ENCODE results near the gene RTN3.

The RTN3 gene

GRCh38 chr11:63749624-63750023 is 68.3 kb downstream of the RTN3 start:
- no peak for TF ChIP-seq SIN3A (IDR thresholded peaks at IDR 0.05; ENCODE audit: borderline replicate concordance, insufficient read depth, low read length)
- no peak for TF ChIP-seq TAF1 (IDR thresholded peaks at IDR 0.05; ENCODE audit: borderline replicate concordance, insufficient read depth, low read length)
- no peak for TF ChIP-seq FOXP2 (optimal IDR thresholded peaks at IDR 0.05; ENCODE audit: borderline replicate concordance, extremely low read depth, extremely low read length, insufficient read depth)
- no peak for TF ChIP-seq POLR2AphosphoS5 (IDR thresholded peaks at IDR 0.05; ENCODE audit: low read depth, low read length)
- TF ChIP-seq, protein P1, sequence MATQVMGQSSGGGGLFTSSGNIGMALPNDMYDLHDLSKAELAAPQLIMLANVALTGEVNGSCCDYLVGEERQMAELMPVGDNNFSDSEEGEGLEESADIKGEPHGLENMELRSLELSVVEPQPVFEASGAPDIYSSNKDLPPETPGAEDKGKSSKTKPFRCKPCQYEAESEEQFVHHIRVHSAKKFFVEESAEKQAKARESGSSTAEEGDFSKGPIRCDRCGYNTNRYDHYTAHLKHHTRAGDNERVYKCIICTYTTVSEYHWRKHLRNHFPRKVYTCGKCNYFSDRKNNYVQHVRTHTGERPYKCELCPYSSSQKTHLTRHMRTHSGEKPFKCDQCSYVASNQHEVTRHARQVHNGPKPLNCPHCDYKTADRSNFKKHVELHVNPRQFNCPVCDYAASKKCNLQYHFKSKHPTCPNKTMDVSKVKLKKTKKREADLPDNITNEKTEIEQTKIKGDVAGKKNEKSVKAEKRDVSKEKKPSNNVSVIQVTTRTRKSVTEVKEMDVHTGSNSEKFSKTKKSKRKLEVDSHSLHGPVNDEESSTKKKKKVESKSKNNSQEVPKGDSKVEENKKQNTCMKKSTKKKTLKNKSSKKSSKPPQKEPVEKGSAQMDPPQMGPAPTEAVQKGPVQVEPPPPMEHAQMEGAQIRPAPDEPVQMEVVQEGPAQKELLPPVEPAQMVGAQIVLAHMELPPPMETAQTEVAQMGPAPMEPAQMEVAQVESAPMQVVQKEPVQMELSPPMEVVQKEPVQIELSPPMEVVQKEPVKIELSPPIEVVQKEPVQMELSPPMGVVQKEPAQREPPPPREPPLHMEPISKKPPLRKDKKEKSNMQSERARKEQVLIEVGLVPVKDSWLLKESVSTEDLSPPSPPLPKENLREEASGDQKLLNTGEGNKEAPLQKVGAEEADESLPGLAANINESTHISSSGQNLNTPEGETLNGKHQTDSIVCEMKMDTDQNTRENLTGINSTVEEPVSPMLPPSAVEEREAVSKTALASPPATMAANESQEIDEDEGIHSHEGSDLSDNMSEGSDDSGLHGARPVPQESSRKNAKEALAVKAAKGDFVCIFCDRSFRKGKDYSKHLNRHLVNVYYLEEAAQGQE (IDR thresholded peaks at IDR 0.05; ENCODE audit: insufficient read depth in 1 of 2, low read depth in 2 of 2, low read length in 2 of 2): no peak

DNA sequence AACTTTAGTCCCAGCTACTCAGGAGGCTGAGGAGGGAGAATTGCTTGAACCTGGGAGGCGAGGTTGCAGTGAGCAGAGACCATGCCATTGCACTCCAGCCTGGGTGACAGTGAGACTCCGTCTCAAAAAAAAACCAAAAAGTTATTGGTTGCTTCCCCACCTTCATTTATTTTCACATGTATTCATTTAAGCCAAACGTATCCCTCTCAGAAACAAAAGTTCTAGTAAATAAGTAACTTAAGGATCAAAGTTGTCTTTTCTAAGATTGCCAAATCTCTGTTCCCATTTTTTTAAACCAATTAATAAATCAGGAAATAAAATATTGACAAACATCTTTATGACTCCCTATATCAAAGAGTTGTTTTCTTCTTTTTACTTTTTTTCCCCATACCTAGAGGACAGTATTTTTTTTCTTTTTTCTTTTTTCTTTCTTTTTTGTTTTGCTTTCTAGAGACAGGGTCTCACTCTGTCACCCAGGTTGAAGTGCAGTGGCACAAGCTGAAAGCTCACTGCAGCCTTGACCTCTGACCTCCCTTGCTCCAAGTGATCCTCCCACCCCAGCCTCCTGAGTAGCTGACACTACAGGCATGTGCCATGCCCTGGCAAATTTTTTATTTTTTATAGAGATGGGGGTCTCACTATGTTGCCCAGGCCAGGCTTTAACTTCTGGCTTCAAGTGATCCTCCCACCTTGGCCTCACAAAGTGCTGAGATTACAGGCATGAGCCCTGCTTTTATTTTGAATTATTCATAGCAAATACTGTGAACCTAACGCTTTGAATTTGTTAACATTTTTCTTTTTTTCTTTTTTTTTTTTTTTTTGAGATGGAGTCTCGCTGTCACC is 75.8 kb downstream of the RTN3 start:
- TF ChIP-seq SIN3A (IDR thresholded peaks at IDR 0.05; ENCODE audit: borderline replicate concordance, insufficient read depth, low read length): no peak
- no peak for TF ChIP-seq POLR2AphosphoS5 (IDR thresholded peaks at IDR 0.05; ENCODE audit: low read depth, low read length)
- no peak for TF ChIP-seq FOXP2 (optimal IDR thresholded peaks at IDR 0.05; ENCODE audit: borderline replicate concordance, extremely low read depth, extremely low read length, insufficient read depth)

DNA sequence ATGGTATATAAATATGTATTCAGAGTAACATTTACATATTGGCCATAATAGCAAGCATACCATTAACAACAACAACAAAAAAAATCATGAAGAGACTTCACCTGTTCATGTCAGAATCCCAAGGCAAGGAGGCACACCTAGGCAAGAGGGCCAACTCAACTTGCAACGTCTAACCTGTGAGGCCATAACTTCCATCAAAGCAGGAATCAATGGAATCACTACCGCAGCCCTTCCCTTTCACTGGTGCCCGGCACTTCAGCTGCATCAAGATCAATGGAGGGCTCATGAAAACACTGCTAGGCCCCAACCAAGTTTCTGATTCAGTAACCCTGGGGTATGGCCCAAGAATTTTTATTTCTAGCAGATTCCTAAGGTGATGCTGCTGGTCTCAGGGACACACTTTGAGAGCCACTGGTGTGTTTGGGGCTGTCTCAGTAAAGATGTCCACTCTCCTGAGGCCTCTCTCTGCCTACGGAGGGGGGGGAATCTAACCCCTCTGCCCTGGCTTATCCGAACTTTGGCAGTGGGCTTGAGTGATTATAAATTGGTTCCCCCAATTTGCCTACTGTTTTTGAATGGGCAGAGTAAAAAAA is 79.3 kb downstream of the RTN3 start:
- TF ChIP-seq, protein P1 (IDR thresholded peaks at IDR 0.05; ENCODE audit: insufficient read depth in 1 of 2, low read depth in 2 of 2, low read length in 2 of 2): no peak
- no peak for TF ChIP-seq FOXP2 (optimal IDR thresholded peaks at IDR 0.05; ENCODE audit: borderline replicate concordance, extremely low read depth, extremely low read length, insufficient read depth)
- no peak for TF ChIP-seq SIN3A (IDR thresholded peaks at IDR 0.05; ENCODE audit: borderline replicate concordance, insufficient read depth, low read length)
- TF ChIP-seq POLR2AphosphoS5 (IDR thresholded peaks at IDR 0.05; ENCODE audit: low read depth, low read length): no peak
- TF ChIP-seq TAF1 (IDR thresholded peaks at IDR 0.05; ENCODE audit: borderline replicate concordance, insufficient read depth, low read length): no peak

GRCh38 chr11:63761188-63761587 is 79.9 kb downstream of the RTN3 start:
- no peak for TF ChIP-seq SIN3A (IDR thresholded peaks at IDR 0.05; ENCODE audit: borderline replicate concordance, insufficient read depth, low read length)
- no peak for TF ChIP-seq TAF1 (IDR thresholded peaks at IDR 0.05; ENCODE audit: borderline replicate concordance, insufficient read depth, low read length)
- TF ChIP-seq, protein P1 (IDR thresholded peaks at IDR 0.05; ENCODE audit: insufficient read depth in 1 of 2, low read depth in 2 of 2, low read length in 2 of 2): no peak
- no peak for TF ChIP-seq POLR2AphosphoS5 (IDR thresholded peaks at IDR 0.05; ENCODE audit: low read depth, low read length)
- TF ChIP-seq FOXP2 (optimal IDR thresholded peaks at IDR 0.05; ENCODE audit: borderline replicate concordance, extremely low read depth, extremely low read length, insufficient read depth): no peak

- no peak for TF ChIP-seq SIN3A (IDR thresholded peaks at IDR 0.05; ENCODE audit: borderline replicate concordance, insufficient read depth, low read length)
- no peak for TF ChIP-seq FOXP2 (optimal IDR thresholded peaks at IDR 0.05; ENCODE audit: borderline replicate concordance, extremely low read depth, extremely low read length, insufficient read depth)
- TF ChIP-seq TAF1 (IDR thresholded peaks at IDR 0.05; ENCODE audit: borderline replicate concordance, insufficient read depth, low read length): no peak
- TF ChIP-seq, protein P1 (IDR thresholded peaks at IDR 0.05; ENCODE audit: insufficient read depth in 1 of 2, low read depth in 2 of 2, low read length in 2 of 2): no peak
- TF ChIP-seq POLR2AphosphoS5 (IDR thresholded peaks at IDR 0.05; ENCODE audit: low read depth, low read length): no peak
Observed at GRCh38 chr11:63761931-63762653, 80.8 kb downstream of the RTN3 start.
